ENCODE data around the gene MBTD1.

The MBTD1 gene

GRCh38 chr17:51142597-51142996 lies 117.3 kb downstream of the MBTD1 start:
- no peak for DNase-seq

- no peak for DNase-seq
These were observed 123.9 kb downstream of the MBTD1 start for GRCh38 chr17:51135956-51136355.

- no peak for DNase-seq
These were observed 126.5 kb downstream of the MBTD1 start for GRCh38 chr17:51133365-51133764.

DNA sequence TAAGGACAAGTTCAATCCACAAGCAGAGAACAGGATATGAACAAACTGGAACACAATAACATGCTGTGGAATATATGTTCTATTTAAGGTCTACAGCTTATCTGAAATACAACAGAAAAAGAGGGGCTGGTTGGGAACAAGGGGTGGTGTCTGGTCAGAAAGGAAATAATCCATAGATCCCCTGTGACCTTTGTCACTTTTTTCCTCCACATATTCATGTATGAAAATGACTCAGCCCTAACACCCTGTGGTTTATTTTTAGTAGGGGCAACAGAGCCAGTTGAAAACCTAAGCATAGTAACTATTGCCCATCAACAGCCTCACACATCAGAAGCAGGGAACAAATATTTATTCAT lies 126.9 kb downstream of the MBTD1 start:
- peak; percentile 32 for DNase-seq

- DNase-seq: peak; percentile 63
These were observed 131.8 kb downstream of the MBTD1 start for GRCh38 chr17:51128076-51128475.
